HEK293 (cell line): ENCODE data around the gene MISP3.
A peak's percentile ranks its signal among the peaks of the same experiment; 100 is the strongest.

ENCODE experiments used
- GLIS2 ChIP-seq: fragments of 450-650 bp; formaldehyde crosslinking; IDR thresholded peaks from 2 replicates; pipeline ENCODE4 v1.5.1; 2016; ENCODE audit warnings: missing biosample characterization, missing genetic modification characterization
- KLF1 ChIP-seq: fragments of 450-650 bp; formaldehyde crosslinking; IDR thresholded peaks from 2 replicates; pipeline ENCODE4 v1.5.1; 2016; ENCODE audit warnings: missing biosample characterization, missing genetic modification characterization
- KLF16 ChIP-seq: fragments of 450-650 bp; formaldehyde crosslinking; IDR thresholded peaks from 2 replicates; pipeline ENCODE4 v1.5.1; 2017; ENCODE audit warnings: missing biosample characterization, missing genetic modification characterization
- KLF8 ChIP-seq: fragments of 450-650 bp; formaldehyde crosslinking; IDR thresholded peaks from 2 replicates; pipeline ENCODE4 v1.5.1; 2016; ENCODE audit warnings: missing biosample characterization, missing genetic modification characterization
- KLF9 ChIP-seq: fragments of 450-650 bp; formaldehyde crosslinking; IDR thresholded peaks from 2 replicates; pipeline ENCODE4 v1.5.1; 2016; ENCODE audit warnings: missing biosample characterization, missing genetic modification characterization, low read depth
- OVOL3 ChIP-seq: fragments of 450-650 bp; formaldehyde crosslinking; IDR thresholded peaks from 2 replicates; pipeline ENCODE4 v1.5.1; 2016; ENCODE audit warnings: missing biosample characterization, missing genetic modification characterization
- PRDM1 ChIP-seq: fragments of 450-650 bp; formaldehyde crosslinking; IDR thresholded peaks from 2 replicates; pipeline ENCODE4; 2016; ENCODE audit warnings: missing biosample characterization, missing genetic modification characterization
- SP3 ChIP-seq: fragments of 450-650 bp; formaldehyde crosslinking; IDR thresholded peaks from 2 replicates; pipeline ENCODE4 v1.5.1; 2016; ENCODE audit warnings: missing biosample characterization, missing genetic modification characterization
- SP7 ChIP-seq: fragments of 450-650 bp; formaldehyde crosslinking; IDR thresholded peaks from 2 replicates; pipeline ENCODE4 v1.5.1; 2016; ENCODE audit warnings: missing biosample characterization, missing genetic modification characterization
- ZBTB1 ChIP-seq: fragments of 450-650 bp; formaldehyde crosslinking; IDR thresholded peaks from 2 replicates; pipeline ENCODE4 v1.5.1; 2016; ENCODE audit warnings: missing biosample characterization, missing genetic modification characterization
- ZBTB11 ChIP-seq: fragments of 450-650 bp; formaldehyde crosslinking; conservative IDR thresholded peaks from 2 replicates; pipeline ENCODE4 v1.5.1; 2016; ENCODE audit warnings: low read depth, missing biosample characterization, missing genetic modification characterization
- ZBTB17 ChIP-seq: fragments of 450-650 bp; formaldehyde crosslinking; IDR thresholded peaks from 2 replicates; pipeline ENCODE4 v1.5.1; 2016; ENCODE audit warnings: missing biosample characterization, missing genetic modification characterization
- ZBTB48 ChIP-seq: fragments of 450-650 bp; formaldehyde crosslinking; IDR thresholded peaks from 2 replicates; pipeline ENCODE4 v1.5.1; 2016; ENCODE audit warnings: missing biosample characterization, missing genetic modification characterization
- ZEB2 ChIP-seq: fragments of 450-650 bp; formaldehyde crosslinking; IDR thresholded peaks from 2 replicates; pipeline ENCODE4 v1.5.1; 2016; ENCODE audit warnings: missing biosample characterization, missing genetic modification characterization
- ZFP37 ChIP-seq: fragments of 450-650 bp; formaldehyde crosslinking; IDR thresholded peaks from 2 replicates; pipeline ENCODE4 v1.5.1; 2016; ENCODE audit warnings: missing biosample characterization, missing genetic modification characterization
- ZNF132 ChIP-seq: fragments of 450-650 bp; formaldehyde crosslinking; IDR thresholded peaks from 2 replicates; pipeline ENCODE4 v1.5.1; 2017; ENCODE audit warnings: missing biosample characterization, missing genetic modification characterization, borderline replicate concordance
- ZNF140 ChIP-seq: fragments of 450-650 bp; formaldehyde crosslinking; IDR thresholded peaks from 2 replicates; pipeline ENCODE4 v1.5.1; 2016; ENCODE audit warnings: missing biosample characterization, missing genetic modification characterization
- ZNF169 ChIP-seq: fragments of 450-650 bp; formaldehyde crosslinking; IDR thresholded peaks from 2 replicates; pipeline ENCODE4 v1.5.1; 2016; ENCODE audit warnings: missing biosample characterization, missing genetic modification characterization
- ZNF280D ChIP-seq: fragments of 450-650 bp; formaldehyde crosslinking; IDR thresholded peaks from 2 replicates; pipeline ENCODE4 v1.5.1; 2016; ENCODE audit warnings: missing biosample characterization, missing genetic modification characterization
- ZNF449 ChIP-seq: fragments of 450-650 bp; formaldehyde crosslinking; IDR thresholded peaks from 2 replicates; pipeline ENCODE4 v1.5.1; 2017; ENCODE audit warnings: missing biosample characterization, mild to moderate bottlenecking, missing genetic modification characterization, moderate library complexity
- ZNF501 ChIP-seq: fragments of 450-650 bp; formaldehyde crosslinking; IDR thresholded peaks from 2 replicates; pipeline ENCODE4 v1.5.1; 2016; ENCODE audit warnings: missing biosample characterization, missing genetic modification characterization
- ZNF561 ChIP-seq: fragments of 450-650 bp; IDR thresholded peaks from 2 replicates; pipeline ENCODE4 v1.5.1; 2018; ENCODE audit warnings: missing biosample characterization, missing genetic modification characterization, borderline replicate concordance
- ZNF596 ChIP-seq: fragments of 450-650 bp; IDR thresholded peaks from 2 replicates; pipeline ENCODE4 v1.5.0; 2018; ENCODE audit warnings: missing biosample characterization, mild to moderate bottlenecking, missing genetic modification characterization, moderate library complexity
- ZNF600 ChIP-seq: fragments of 450-650 bp; formaldehyde crosslinking; IDR thresholded peaks from 2 replicates; pipeline ENCODE4 v1.5.1; 2016; ENCODE audit warnings: missing biosample characterization, missing genetic modification characterization
- ZNF629 ChIP-seq: fragments of 450-650 bp; formaldehyde crosslinking; IDR thresholded peaks from 2 replicates; pipeline ENCODE4 v1.5.1; 2017; ENCODE audit warnings: missing biosample characterization, missing genetic modification characterization
- ZNF639 ChIP-seq: fragments of 450-650 bp; formaldehyde crosslinking; IDR thresholded peaks from 2 replicates; pipeline ENCODE4 v1.5.1; 2016; ENCODE audit warnings: missing biosample characterization, missing genetic modification characterization
- ZNF670 ChIP-seq: fragments of 450-650 bp; formaldehyde crosslinking; IDR thresholded peaks from 2 replicates; pipeline ENCODE4 v1.5.1; 2016; ENCODE audit warnings: missing biosample characterization, missing genetic modification characterization, low read depth
- TF ChIP-seq, protein P1 (sequence below): fragments of 450-650 bp; formaldehyde crosslinking; IDR thresholded peaks from 2 replicates; pipeline ENCODE4 v1.5.1; 2016; ENCODE audit warnings: missing biosample characterization, missing genetic modification characterization

Gene MISP3

DNA sequence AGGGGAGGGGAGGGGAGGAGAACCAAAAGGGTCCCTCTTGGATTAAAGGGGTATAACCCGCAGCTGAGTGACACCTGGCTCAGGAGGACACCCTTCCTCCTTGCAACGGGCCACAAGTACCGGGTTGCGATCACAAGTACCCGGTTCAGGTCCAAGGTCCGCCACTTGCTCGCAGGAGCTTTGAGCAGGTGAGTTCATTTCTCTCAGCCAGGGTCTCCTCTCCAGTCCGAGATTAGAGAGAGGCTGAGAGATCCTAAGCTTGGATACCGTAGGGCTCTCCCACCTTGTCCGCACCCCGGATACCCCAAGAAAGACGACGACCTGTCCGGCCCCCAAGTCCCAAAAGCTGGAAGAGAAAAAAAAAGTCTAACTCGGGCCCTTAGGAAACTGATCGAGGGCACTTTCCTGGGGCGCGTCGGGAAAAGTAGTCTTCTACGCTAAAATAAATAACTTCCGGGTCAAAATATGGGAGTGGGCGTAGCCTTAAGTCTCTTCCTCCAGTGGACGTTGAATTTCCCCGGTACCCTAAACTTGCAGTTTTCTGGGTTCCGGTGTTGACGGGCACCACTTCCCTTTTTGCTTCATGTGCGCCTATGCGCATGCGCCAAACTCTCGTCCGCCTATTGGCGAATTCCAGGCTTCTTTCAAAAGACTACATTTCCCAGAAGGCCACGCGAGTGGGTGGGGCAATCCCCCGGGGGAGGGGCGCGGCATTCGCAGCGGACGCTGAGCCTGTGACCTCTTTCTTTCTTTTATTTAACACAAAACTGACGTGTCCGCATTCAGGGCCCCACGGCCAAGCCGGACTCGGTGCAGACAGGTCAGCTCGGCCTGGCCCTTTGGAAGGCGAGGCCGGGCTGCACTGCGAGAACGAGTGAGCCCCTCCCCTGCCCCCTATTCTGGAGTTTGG lies 8.6 kb downstream of the MISP3 start (continued):
- peak; percentile 96 for TF ChIP-seq ZBTB11 (tag by site-specific recombination)
- no peak for TF ChIP-seq ZFP37 (tag by site-specific recombination)
- TF ChIP-seq PRDM1 (tag by site-specific recombination), result peak; percentile 72
- no peak for TF ChIP-seq ZNF169 (tag by site-specific recombination)
- peak; percentile 96 for TF ChIP-seq KLF8 (tag by site-specific recombination)
- peak; percentile 11; the same call in 1 of the 2 replicates for TF ChIP-seq ZNF596 (tag by site-specific recombination)
- peak; percentile 44; the same call in 1 of the 2 replicates for TF ChIP-seq ZBTB48 (tag by site-specific recombination)
- TF ChIP-seq KLF16 (tag by site-specific recombination), result peak; percentile 77
- 0 out of 2 replicates have a peak, but pooled peaks have one; percentile 26 for TF ChIP-seq ZNF639 (tag by site-specific recombination)
- no peak for TF ChIP-seq ZNF132 (tag by site-specific recombination)
- TF ChIP-seq SP3 (tag by site-specific recombination), result peak; percentile 99
- no peak for TF ChIP-seq ZNF280D
- no peak; the same call in 1 of the 2 replicates for TF ChIP-seq SP7
- TF ChIP-seq ZBTB1, result no peak
- TF ChIP-seq ZBTB17 (tag by site-specific recombination), result peak; percentile 72
- no peak for TF ChIP-seq ZNF670
- no peak for TF ChIP-seq ZNF140 (tag by site-specific recombination)
- no peak for TF ChIP-seq ZNF561 (tag by site-specific recombination)
- TF ChIP-seq OVOL3, result no peak
- peak; percentile 93 for TF ChIP-seq KLF1 (tag by site-specific recombination)
- peak; percentile 98 for TF ChIP-seq KLF9 (tag by site-specific recombination)
- TF ChIP-seq, protein P1, sequence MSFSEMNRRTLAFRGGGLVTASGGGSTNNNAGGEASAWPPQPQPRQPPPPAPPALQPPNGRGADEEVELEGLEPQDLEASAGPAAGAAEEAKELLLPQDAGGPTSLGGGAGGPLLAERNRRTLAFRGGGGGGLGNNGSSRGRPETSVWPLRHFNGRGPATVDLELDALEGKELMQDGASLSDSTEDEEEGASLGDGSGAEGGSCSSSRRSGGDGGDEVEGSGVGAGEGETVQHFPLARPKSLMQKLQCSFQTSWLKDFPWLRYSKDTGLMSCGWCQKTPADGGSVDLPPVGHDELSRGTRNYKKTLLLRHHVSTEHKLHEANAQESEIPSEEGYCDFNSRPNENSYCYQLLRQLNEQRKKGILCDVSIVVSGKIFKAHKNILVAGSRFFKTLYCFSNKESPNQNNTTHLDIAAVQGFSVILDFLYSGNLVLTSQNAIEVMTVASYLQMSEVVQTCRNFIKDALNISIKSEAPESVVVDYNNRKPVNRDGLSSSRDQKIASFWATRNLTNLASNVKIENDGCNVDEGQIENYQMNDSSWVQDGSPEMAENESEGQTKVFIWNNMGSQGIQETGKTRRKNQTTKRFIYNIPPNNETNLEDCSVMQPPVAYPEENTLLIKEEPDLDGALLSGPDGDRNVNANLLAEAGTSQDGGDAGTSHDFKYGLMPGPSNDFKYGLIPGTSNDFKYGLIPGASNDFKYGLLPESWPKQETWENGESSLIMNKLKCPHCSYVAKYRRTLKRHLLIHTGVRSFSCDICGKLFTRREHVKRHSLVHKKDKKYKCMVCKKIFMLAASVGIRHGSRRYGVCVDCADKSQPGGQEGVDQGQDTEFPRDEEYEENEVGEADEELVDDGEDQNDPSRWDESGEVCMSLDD, result peak; percentile 89
- TF ChIP-seq ZNF600 (tag by site-specific recombination), result peak; percentile 44; the same call in 1 of the 2 replicates
- peak; percentile 83; the same call in 1 of the 2 replicates for TF ChIP-seq ZEB2
- TF ChIP-seq ZNF501 (tag by site-specific recombination), result 0 out of 2 replicates have a peak, but pooled peaks have one; percentile 20
- TF ChIP-seq ZNF449 (tag by site-specific recombination), result no peak
- TF ChIP-seq ZNF629 (tag by site-specific recombination), result peak; percentile 86
- TF ChIP-seq GLIS2 (tag by site-specific recombination), result peak; percentile 46; the same call in 1 of the 2 replicates
